H1 (cell line): ENCODE data around the gene KNCN. TPM values are rescaled to one million over a fixed set of nuclear protein-coding genes. Genes with fewer than 3 reads are reported as not detected.

ENCODE experiments used
- CTCF ChIA-PET: fragments of 300-600 bp; sonication (Branson Sonifier 250); formaldehyde crosslinking; loops from one replicate; lab custom pipeline; 2021; ENCODE audit not compliant: partially characterized antibody; lab: Charles Lee
- POLR2A ChIA-PET: fragments of 300-600 bp; sonication (Branson Sonifier 250); formaldehyde crosslinking; loops from one replicate; lab custom pipeline; 2021; ENCODE audit warnings: inconsistent platforms; ENCODE audit not compliant: partially characterized antibody; lab: Charles Lee
- DNase-seq, 2 experiments: peaks; one replicate each; pipeline versions ENCODE4 v3.0.0 to v3.0.0-alpha.2; 2010 to 2022; ENCODE audit warnings: low spot score in 2 of 2, low read depth in 1 of 2, mixed read lengths in 1 of 2
- FAIRE-seq: peaks from 2 replicates; lab custom pipeline; 2011; peaks lifted over from hg19 to GRCh38; lab: Jason Lieb, UNC
- H2AFZ ChIP-seq: 2 replicates; pipeline ENCODE4 v1.8.1; 2012; ENCODE audit warnings: low read length, inconsistent platforms
- H2AK5ac ChIP-seq: 2 replicates; pipeline ENCODE4 v1.6.1; 2013; ENCODE audit warnings: low read depth, low read length
- H2BK120ac ChIP-seq: replicated peaks from 2 replicates; pipeline ENCODE3; 2013; ENCODE audit warnings: low read depth, low read length, inconsistent platforms
- H2BK12ac ChIP-seq: 2 replicates; pipeline ENCODE4 v1.6.1; 2013; ENCODE audit warnings: low read depth, low read length
- H2BK15ac ChIP-seq: 2 replicates; pipeline ENCODE4 v1.6.1; 2013; ENCODE audit warnings: low read length
- H2BK20ac ChIP-seq: 2 replicates; pipeline ENCODE4 v1.6.1; 2013; ENCODE audit warnings: low read length
- H2BK5ac ChIP-seq: 2 replicates; pipeline ENCODE4 v1.6.1; 2013; ENCODE audit warnings: low read depth, low read length
- H3K14ac ChIP-seq: 2 replicates; pipeline ENCODE4 v1.6.1; 2013; ENCODE audit warnings: inconsistent platforms; ENCODE audit not compliant: insufficient read length
- H3K18ac ChIP-seq: 2 replicates; pipeline ENCODE4 v1.6.1; 2013; ENCODE audit warnings: low read length; ENCODE audit errors: extremely low read depth
- H3K23ac ChIP-seq: 2 replicates; pipeline ENCODE4 v1.6.1; 2013; ENCODE audit warnings: inconsistent platforms; ENCODE audit not compliant: insufficient read length
- H3K23me2 ChIP-seq: 2 replicates; pipeline ENCODE4 v1.6.1; 2013; ENCODE audit warnings: low read depth, low read length
- H3K27ac ChIP-seq: 2 replicates; pipeline ENCODE4 v1.6.1; 2011; ENCODE audit warnings: low read depth, low read length, inconsistent platforms
- H3K27me3 ChIP-seq, 4 experiments: replicated peaks in 1 of 4; 1 replicate in 1 of 4; 2 replicates in 3 of 4; pipeline versions ENCODE4 v1.6.1 to v1.8.1; 2011 to 2013; ENCODE audit warnings: low read length in 3 of 4, mild to moderate bottlenecking in 3 of 4, inconsistent platforms in 2 of 4, mixed read lengths in 2 of 4, moderate library complexity in 1 of 4; ENCODE audit not compliant: control insufficient read depth in 3 of 4, insufficient read depth in 3 of 4; ENCODE audit errors: extremely low read depth in 1 of 4
- H3K36me3 ChIP-seq, 4 experiments: 2 replicates each; pipeline versions ENCODE4 v1.6.1 to v1.8.1; 2011 to 2013; ENCODE audit warnings: mild to moderate bottlenecking in 4 of 4, low read length in 3 of 4, moderate library complexity in 2 of 4, control low read depth in 1 of 4, inconsistent platforms in 1 of 4; ENCODE audit not compliant: insufficient read depth in 4 of 4, control insufficient read depth in 2 of 4
- H3K4ac ChIP-seq: replicated peaks from 2 replicates; pipeline ENCODE3; 2013; ENCODE audit warnings: low read length, low read depth, mixed read lengths, inconsistent platforms; ENCODE audit not compliant: insufficient read length
- H3K4me1 ChIP-seq, 4 experiments: replicated peaks in 1 of 4; 1 replicate in 1 of 4; 2 replicates in 3 of 4; pipeline versions ENCODE4 v1.6.1 to v1.8.1; 2011 to 2013; ENCODE audit warnings: low read length in 3 of 4, inconsistent platforms in 2 of 4, mixed read lengths in 1 of 4; ENCODE audit not compliant: insufficient read depth in 4 of 4, control insufficient read depth in 3 of 4
- H3K4me2 ChIP-seq, 2 experiments: 2 replicates each; pipeline versions ENCODE4 v1.6.1 to v1.8.1; 2011 to 2013; ENCODE audit warnings: low read depth in 2 of 2, low read length in 2 of 2, control low read depth in 1 of 2, inconsistent platforms in 1 of 2, mild to moderate bottlenecking in 1 of 2; ENCODE audit not compliant: insufficient read depth in 1 of 2
- H3K4me3 ChIP-seq, 4 experiments: fragments of 200-600, 300-600 bp in 1 of 4; sonication (generic), shearing (Covaris generic), sonication (Bioruptor Twin) in 1 of 4; 2 replicates each; pipeline versions ENCODE4 v1.5.1 to v1.8.1; 2011 to 2016; ENCODE audit warnings: low read length in 4 of 4, low read depth in 3 of 4, control low read depth in 2 of 4, inconsistent platforms in 2 of 4, mild to moderate bottlenecking in 2 of 4, mixed read lengths in 1 of 4, moderate library complexity in 1 of 4; ENCODE audit not compliant: insufficient read depth in 2 of 4; ENCODE audit errors: extremely low read depth in 1 of 4
- H3K56ac ChIP-seq: replicated peaks from 2 replicates; pipeline ENCODE3; 2013; ENCODE audit warnings: low read depth, mild to moderate bottlenecking, mixed read lengths, low read length, inconsistent platforms; ENCODE audit not compliant: insufficient read length
- H3K79me1 ChIP-seq: 2 replicates; pipeline ENCODE4 v1.6.1; 2013; ENCODE audit warnings: low read depth, low read length, control low read depth
- H3K79me2 ChIP-seq, 2 experiments: 2 replicates each; pipeline versions ENCODE4 v1.6.1 to v1.8.1; 2012 to 2013; ENCODE audit warnings: low read length in 2 of 2, mild to moderate bottlenecking in 2 of 2, inconsistent platforms in 1 of 2; ENCODE audit not compliant: insufficient read depth in 2 of 2, control insufficient read depth in 1 of 2
- H3K9ac ChIP-seq, 4 experiments: replicated peaks in 1 of 4; 1 replicate in 1 of 4; 2 replicates in 3 of 4; pipeline versions ENCODE4 v1.6.1 to v1.8.1; 2011 to 2013; ENCODE audit warnings: low read depth in 3 of 4, low read length in 3 of 4, control low read depth in 2 of 4, mild to moderate bottlenecking in 2 of 4, moderate library complexity in 2 of 4, inconsistent platforms in 1 of 4; ENCODE audit errors: extremely low read depth in 1 of 4
- H3K9me3 ChIP-seq, 2 experiments: 2 replicates each; pipeline versions ENCODE4 v1.6.1 to v1.8.1; 2012 to 2013; ENCODE audit warnings: mild to moderate bottlenecking in 2 of 2, moderate library complexity in 2 of 2, control low read depth in 1 of 2, inconsistent platforms in 1 of 2, low read depth in 1 of 2, low read length in 1 of 2, mixed read lengths in 1 of 2; ENCODE audit not compliant: insufficient read depth in 2 of 2
- H4K20me1 ChIP-seq, 2 experiments: replicated peaks in 1 of 2; 2 replicates each; pipeline versions ENCODE3 to v1.8.1; 2011 to 2013; ENCODE audit warnings: inconsistent platforms in 2 of 2, low read length in 2 of 2, mild to moderate bottlenecking in 1 of 2; ENCODE audit not compliant: insufficient read depth in 2 of 2, control insufficient read depth in 1 of 2
- H4K5ac ChIP-seq: 2 replicates; pipeline ENCODE4 v1.6.1; 2013; ENCODE audit warnings: low read length, low read depth, mixed read lengths, inconsistent platforms; ENCODE audit not compliant: insufficient read length
- H4K8ac ChIP-seq: 2 replicates; pipeline ENCODE4 v1.8.0; 2013; ENCODE audit warnings: mild to moderate bottlenecking, moderate library complexity, low read length, inconsistent platforms; ENCODE audit not compliant: insufficient read depth; ENCODE audit errors: extremely low read depth
- H4K91ac ChIP-seq: replicated peaks from 2 replicates; pipeline ENCODE3; 2013; ENCODE audit warnings: low read length, mixed read lengths, inconsistent platforms; ENCODE audit not compliant: insufficient read length
- CBX8 ChIP-seq: fragments of 300-800, 300-1000 bp; sonication (generic); IDR thresholded peaks from 2 replicates; pipeline ENCODE4 v1.7.1; 2016; ENCODE audit warnings: low read depth, low read length, borderline replicate concordance
- EP300 ChIP-seq, 2 experiments: IDR thresholded peaks; 1 replicate in 1 of 2; 2 replicates in 1 of 2; pipeline ENCODE4 v1.6.1; 2011 to 2012; ENCODE audit warnings: low read depth in 2 of 2, low read length in 2 of 2, mild to moderate bottlenecking in 2 of 2, borderline replicate concordance in 1 of 2, inconsistent platforms in 1 of 2, moderate library complexity in 1 of 2
- FOSL1 ChIP-seq: IDR thresholded peaks from 2 replicates; pipeline ENCODE4 v1.6.1; 2011; ENCODE audit warnings: mild to moderate bottlenecking, low read depth, low read length, moderate library complexity; ENCODE audit not compliant: insufficient read depth
- HDAC6 ChIP-seq: IDR thresholded peaks from one replicate; pipeline ENCODE4 v1.7.1; 2012; ENCODE audit warnings: low read depth, mild to moderate bottlenecking, inconsistent platforms, low read length, moderate library complexity
- JUN ChIP-seq: IDR thresholded peaks from 2 replicates; pipeline ENCODE4 v1.6.1; 2011; ENCODE audit warnings: low read depth, mild to moderate bottlenecking, improper control_type of control experiment, low read length
- NANOG ChIP-seq: IDR thresholded peaks from 2 replicates; pipeline ENCODE4 v1.6.1; 2011; ENCODE audit warnings: low read length, low read depth, mild to moderate bottlenecking, inconsistent platforms; ENCODE audit not compliant: insufficient read depth, poor library complexity, severe bottlenecking
- SIN3A ChIP-seq, 2 experiments: IDR thresholded peaks in 1 of 2; conservative IDR thresholded peaks in 1 of 2; 2 replicates each; pipeline ENCODE4 v1.6.1; 2011 to 2012; ENCODE audit warnings: low read length in 2 of 2, improper control_type of control experiment in 1 of 2, low read depth in 1 of 2, mild to moderate bottlenecking in 1 of 2
- SIX5 ChIP-seq: IDR thresholded peaks from 2 replicates; pipeline ENCODE4 v1.6.1; 2011; ENCODE audit warnings: mild to moderate bottlenecking, low read depth, low read length
- SUZ12 ChIP-seq: fragments of 200-600 bp; sonication (generic); IDR thresholded peaks from 2 replicates; pipeline ENCODE4 v1.6.1; 2012; ENCODE audit warnings: mild to moderate bottlenecking, inconsistent platforms, low read length, moderate library complexity, mixed read lengths
- WGBS, 2 experiments: shearing (Covaris generic) in 1 of 2; methylation state at CpG; one replicate each; pipeline versions ENCODE4 v1.1.6 to v1.1.7; 2013 to 2015; ENCODE audit warnings: low lambda C conversion rate in 2 of 2, mixed read lengths in 2 of 2, inconsistent platforms in 1 of 2, low coverage in 1 of 2, missing lambda C conversion rate in 1 of 2; ENCODE audit not compliant: insufficient replicate concordance in 2 of 2, insufficient coverage in 1 of 2, insufficient read length in 1 of 2; ENCODE audit errors: extremely low coverage in 1 of 2, missing lambda C conversion rate in 1 of 2; 5-methylcytosine and 5-hydroxymethylcytosine counted together
- polyA plus RNA-seq, 7 experiments: library from polyadenylated mRNA; depleted of rRNA in 3 of 7; stranded (reverse) in 5 of 7; unstranded in 2 of 7; fragments of >200 nt in 5 of 7; fragments of 200-250 nt in 2 of 7; gene quantifications; 1 replicate in 5 of 7; 2 replicates in 1 of 7; 4 replicates in 1 of 7; pipeline versions ENCODE4 v1.2.1 to v1.2.3, GENCODE V29; 2011 to 2013; ENCODE audit warnings: missing spikeins in 2 of 7, mixed read lengths in 2 of 7
- total RNA-seq: library from RNA; stranded (reverse); fragmentation: NEBNext Ultra II Directional; extraction: Animal tissue kit (Norgen Biotek cat#: 25700); gene quantifications from 2 replicates; pipeline ENCODE4 v1.2.1, GENCODE V29; 2021

The KNCN gene
- total and polyA plus RNA-seq, 2 of the 8 experiments (the other 6 are each of a cell fraction or from before 2014, with no cell fraction given) = not detected

DNA sequence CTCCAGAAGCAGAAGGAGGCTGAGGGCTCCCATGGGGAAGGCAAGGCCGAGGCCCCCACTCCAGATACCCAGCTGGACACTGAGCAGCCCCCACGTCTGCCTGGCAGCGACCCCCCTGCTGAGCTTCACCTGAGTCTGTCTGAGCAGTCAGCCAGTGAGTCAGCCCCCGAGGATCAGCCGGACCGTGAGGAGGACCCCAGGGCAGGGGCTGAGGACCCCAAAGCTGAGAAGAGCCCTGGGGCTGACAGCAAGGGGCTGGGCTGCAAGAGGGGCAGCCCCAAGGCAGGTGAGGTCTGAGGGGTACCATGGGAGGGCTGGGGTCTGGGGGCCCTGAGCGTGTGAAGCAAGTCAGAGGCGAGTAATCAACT, 40.5 kb downstream of the KNCN start:
- Histone ChIP-seq H4K8ac (no peak overlapping the region), H3K14ac (no peak overlapping the region), H2AK5ac (peak overlapping the region; percentile 13; the same call in 1 of the 2 replicates), H3K23me2 (no peaks in the 10 kb centered on the region), H2BK15ac (no peak overlapping the region), H3K23ac (no peak overlapping the region), H3K4ac (no peak overlapping the region), H3K79me2 (no peaks in the 10 kb centered on the region), H2BK20ac (no peak overlapping the region), H3K4me2 (no peak overlapping the region), H3K79me1 (no peaks in the 10 kb centered on the region), H4K91ac (no peak overlapping the region), H3K27me3 (peaks cover 0 to 17% (median 3%) of the 10 kb centered on the region in 4 experiments; a peak in 3 of 7 replicates), H4K5ac (no peak overlapping the region), H3K9me3 (no peaks in the 10 kb centered on the region), H3K36me3 (no peaks in the 10 kb centered on the region), H3K18ac (no peak overlapping the region; the same call in 1 of the 2 replicates), H3K4me1 (peaks cover 0 to 25% (median 4%) of the 10 kb centered on the region in 4 experiments; a peak in 5 of 7 replicates), H3K27ac (no peak overlapping the region), H3K9ac (no peak overlapping the region), H2BK5ac (no peak overlapping the region), H3K4me3 (no peak overlapping the region), H2AFZ (no peak overlapping the region), H3K56ac (no peak overlapping the region), H4K20me1 (no peaks in the 10 kb centered on the region), H2BK12ac (peak overlapping the region; percentile 39; the same call in 1 of the 2 replicates), H2BK120ac (no peak overlapping the region)
- ChIA-PET POLR2A (interaction anchor here (0.9 to 1.3 kb wide), 4 partner anchors 9 to 32 kb away, joined by 3 to 4 read pairs (median 3); no protein-coding TSS in a partner anchor), CTCF (interaction anchor here (0.9 to 18.9 kb wide), 5 partner anchors 16 to 66 kb away, joined by 3 to 287 read pairs (median 3); partner anchors contain the start of gene DMBX1)
- DNase-seq (no peak), FAIRE-seq (no peak)
- 71% methylated on average over 7 of the region's 8 CpGs; no CpG with 5 or more reads in 1 of the 2 experiments for WGBS, 2 experiments
- TF ChIP-seq SIN3A (conservative IDR thresholded peaks at IDR 0.05 in 1 of 2, IDR thresholded peaks at IDR 0.05 in 1 of 2; ENCODE audit: low read depth in 1 of 2, low read length in 2 of 2) (no peak), JUN (no peak), HDAC6 (no peak), SUZ12 (no peak), NANOG (no peak), EP300 (IDR thresholded peaks at IDR 0.05; ENCODE audit: borderline replicate concordance in 1 of 2, low read depth in 2 of 2, low read length in 2 of 2) (no peak), SIX5 (no peak), FOSL1 (no peak), CBX8 (no peak)
